ENCODE measurements around the gene PHF2. TPM values are rescaled to one million over a fixed set of nuclear protein-coding genes. Genes with fewer than 3 reads are reported as not detected.

The PHF2 gene
- polyA plus RNA-seq, 5 donors, result 36.7 to 46.6 (median 46.2) TPM

GRCh38 chr9:93624431-93624834 lies 48.0 kb downstream of the PHF2 start:
- no peak for DNase-seq

GRCh38 chr9:93624977-93625376 lies 48.6 kb downstream of the PHF2 start:
- DNase-seq, result no peak

- DNase-seq, result no peak
Measured at GRCh38 chr9:93629920-93630319, 53.5 kb downstream of the PHF2 start.

GRCh38 chr9:93630806-93631411 lies 54.5 kb downstream of the PHF2 start:
- DNase-seq, result no peak

- no peak for DNase-seq
Measured at GRCh38 chr9:93633492-93634221, 57.3 kb downstream of the PHF2 start.

- no peak for DNase-seq
Measured at GRCh38 chr9:93634311-93635185, 58.2 kb downstream of the PHF2 start.

- DNase-seq, result no peak
Measured at GRCh38 chr9:93635186-93636107, 59.1 kb downstream of the PHF2 start.

- no peak for DNase-seq
Measured at GRCh38 chr9:93636172-93636661, 59.8 kb downstream of the PHF2 start.

GRCh38 chr9:93636667-93637066 lies 60.3 kb downstream of the PHF2 start:
- DNase-seq, result no peak

GRCh38 chr9:93637886-93638285 lies 61.5 kb downstream of the PHF2 start:
- DNase-seq, result no peak

- no peak for DNase-seq
Measured at GRCh38 chr9:93640027-93640426, 63.6 kb downstream of the PHF2 start.

- DNase-seq, result no peak
Measured at GRCh38 chr9:93642961-93643360, 66.6 kb downstream of the PHF2 start.

- no peak for DNase-seq
Measured at GRCh38 chr9:93644397-93645088, 68.2 kb downstream of the PHF2 start.

GRCh38 chr9:93645149-93645889 lies 68.9 kb downstream of the PHF2 start:
- no peak for DNase-seq

GRCh38 chr9:93645921-93646639 lies 69.7 kb downstream of the PHF2 start:
- DNase-seq, result no peak

GRCh38 chr9:93646640-93647178 lies 70.3 kb downstream of the PHF2 start:
- no peak for DNase-seq

- DNase-seq, result no peak
Measured at GRCh38 chr9:93648181-93648580, 71.8 kb downstream of the PHF2 start.

GRCh38 chr9:93648836-93649235 lies 72.5 kb downstream of the PHF2 start:
- DNase-seq, result no peak
